HCT116 (cell line): ENCODE results near the gene STMND1. TPM values are rescaled to one million over a fixed set of nuclear protein-coding genes. Genes with fewer than 3 reads are reported as not detected.

Experiments used
- ATAC-seq: fragments of 200-7000 bp; cut with Tn5 transposase; 2 replicates; pipeline ENCODE4 v1.9.1; 2020; ENCODE audit warnings: mild to moderate bottlenecking, moderate library complexity
- BruUV-seq: library from RNA; stranded (reverse); fragments of 400-500 nt; replicated peaks from 2 replicates; lab custom pipeline; 2021; lab: Mats Ljungman, UMichigan
- CTCF ChIA-PET: fragments of 300-600 bp; sonication (Branson Sonifier 250); formaldehyde crosslinking; loops from one replicate; lab custom pipeline; 2021; ENCODE audit warnings: antibody characterized with exemption; lab: Charles Lee
- POLR2A ChIA-PET: fragments of 300-600, 350-600 bp; sonication (Branson Sonifier 250); formaldehyde crosslinking; loops from one replicate; lab custom pipeline; 2021; ENCODE audit warnings: antibody characterized with exemption; lab: Charles Lee
- RAD21 ChIA-PET, 2 experiments: fragments of 300-600 bp; sonication (Branson Sonifier 250); formaldehyde crosslinking; loops; one replicate each; lab custom pipeline; 2023; ENCODE audit warnings: low total read pairs in 2 of 2; ENCODE audit not compliant: uncharacterized antibody in 2 of 2, unreplicated experiment in 2 of 2, low non-redundant PET in 1 of 2; lab: Charles Lee
- DNase-seq: peaks from one replicate; pipeline ENCODE4 v3.0.0-alpha.2; 2010; ENCODE audit warnings: low read depth, low spot score
- H2AFZ ChIP-seq: fragments of 200-600 bp; shearing (Covaris generic), sonication (generic); 2 replicates; pipeline ENCODE4 v1.6.1; 2017; ENCODE audit warnings: low read depth, mixed run types, mixed read lengths, antibody characterized with exemption, low read length; ENCODE audit not compliant: poor library complexity, severe bottlenecking
- H3K27ac ChIP-seq: 2 replicates; pipeline ENCODE4 v1.5.1; 2012; ENCODE audit warnings: low read depth, low read length
- H3K27me3 ChIP-seq: fragments of 200-600 bp; sonication (generic); 2 replicates; pipeline ENCODE4 v1.6.1; 2016; ENCODE audit warnings: mixed run types, low read length, mixed read lengths; ENCODE audit not compliant: insufficient read depth
- H3K36me3 ChIP-seq, 2 experiments: fragments of 200-500 bp in 1 of 2; fragments of 200-600 bp in 1 of 2; sonication (Bioruptor generic) in 1 of 2; sonication (generic) in 1 of 2; 2 replicates each; pipeline versions ENCODE4 v1.5.1 to v1.6.1; 2014 to 2016; ENCODE audit warnings: low read length in 2 of 2, inconsistent platforms in 1 of 2, mixed read lengths in 1 of 2, mixed run types in 1 of 2; ENCODE audit not compliant: insufficient read depth in 2 of 2, control insufficient read depth in 1 of 2
- H3K4me1 ChIP-seq, 2 experiments: fragments of 200-600 bp in 1 of 2; sonication (generic) in 1 of 2; 2 replicates each; pipeline versions ENCODE4 v1.5.1 to v1.6.1; 2012 to 2017; ENCODE audit warnings: low read length in 2 of 2, inconsistent platforms in 1 of 2, mild to moderate bottlenecking in 1 of 2, mixed read lengths in 1 of 2, mixed run types in 1 of 2, moderate library complexity in 1 of 2; ENCODE audit not compliant: insufficient read depth in 2 of 2, control insufficient read depth in 1 of 2
- H3K4me2 ChIP-seq: fragments of 200-600 bp; sonication (generic); 2 replicates; pipeline ENCODE4 v1.6.1; 2017; ENCODE audit warnings: mixed run types, low read length, mixed read lengths
- H3K4me3 ChIP-seq, 2 experiments: fragments of 200-600 bp in 1 of 2; sonication (generic) in 1 of 2; replicated peaks in 1 of 2; 2 replicates each; pipeline ENCODE4 v1.5.1; 2011 to 2016; ENCODE audit warnings: low read length in 2 of 2, control low read depth in 1 of 2, low read depth in 1 of 2, mild to moderate bottlenecking in 1 of 2, mixed read lengths in 1 of 2, mixed run types in 1 of 2
- H3K79me2 ChIP-seq: fragments of 200-600 bp; sonication (generic); 2 replicates; pipeline ENCODE4 v1.6.1; 2017; ENCODE audit warnings: mild to moderate bottlenecking, mixed run types, low read length, moderate library complexity, mixed read lengths; ENCODE audit not compliant: insufficient read depth
- H3K9ac ChIP-seq: fragments of 200-600 bp; sonication (generic); 2 replicates; pipeline ENCODE4 v1.6.1; 2016; ENCODE audit warnings: low read length, mixed read lengths
- H3K9me2 ChIP-seq: fragments of 200-600 bp; sonication (generic), shearing (Covaris generic); 2 replicates; pipeline ENCODE4 v1.6.1; 2017; ENCODE audit warnings: mixed run types, mild to moderate bottlenecking, moderate library complexity; ENCODE audit not compliant: insufficient read depth
- H3K9me3 ChIP-seq, 2 experiments: fragments of 200-500 bp in 1 of 2; fragments of 200-600 bp in 1 of 2; sonication (Bioruptor generic) in 1 of 2; sonication (generic) in 1 of 2; 2 replicates each; pipeline ENCODE4 v1.6.1; 2014 to 2017; ENCODE audit warnings: low read length in 2 of 2, mixed read lengths in 2 of 2, inconsistent platforms in 1 of 2, low read depth in 1 of 2, mild to moderate bottlenecking in 1 of 2, mixed run types in 1 of 2, moderate library complexity in 1 of 2; ENCODE audit not compliant: control insufficient read depth in 1 of 2, insufficient read depth in 1 of 2
- H4K20me1 ChIP-seq: fragments of 200-600 bp; sonication (generic), shearing (Covaris generic); 2 replicates; pipeline ENCODE4 v1.6.1; 2017; ENCODE audit warnings: mixed run types, mild to moderate bottlenecking, moderate library complexity; ENCODE audit not compliant: insufficient read depth
- CBX3 ChIP-seq: IDR thresholded peaks from 2 replicates; pipeline ENCODE4 v1.6.1; 2012; ENCODE audit warnings: low read depth
- CEBPB ChIP-seq: IDR thresholded peaks from 2 replicates; pipeline ENCODE4 v1.6.1; 2012; ENCODE audit warnings: low read depth
- ELF1 ChIP-seq: IDR thresholded peaks from 2 replicates; pipeline ENCODE4 v1.6.1; 2012; ENCODE audit warnings: low read depth, borderline replicate concordance
- EZH2 ChIP-seq: fragments of 200-600 bp; sonication (generic); IDR thresholded peaks from 2 replicates; pipeline ENCODE4 v1.6.1; 2017; ENCODE audit warnings: antibody characterized with exemption, mixed run types
- FOSL1 ChIP-seq: IDR thresholded peaks from 2 replicates; pipeline ENCODE4 v1.6.1; 2012; ENCODE audit warnings: low read depth
- JUND ChIP-seq: IDR thresholded peaks from 2 replicates; pipeline ENCODE4 v1.6.1; 2012
- POLR2A ChIP-seq: IDR thresholded peaks from 2 replicates; pipeline ENCODE4 v1.7.0; 2011; ENCODE audit warnings: borderline replicate concordance; ENCODE audit not compliant: insufficient read depth, insufficient read length; ENCODE audit errors: extremely low read depth
- SRF ChIP-seq: IDR thresholded peaks from 2 replicates; pipeline ENCODE4 v1.6.1; 2012; ENCODE audit warnings: low read depth
- ZFX ChIP-seq: fragments of 450-650 bp; IDR thresholded peaks from 2 replicates; pipeline ENCODE4 v1.6.1; 2017
- intact Hi-C: fragments of 100-400 bp; cut with micrococcal nuclease; formaldehyde crosslinking; loops from 2 replicates; pipeline ENCODE4 v1.10.0; 2022
- total RNA-seq: library from RNA; stranded (reverse); gene quantifications from one replicate; pipeline ENCODE4 v1.2.1, GENCODE V29; 2021; ENCODE audit not compliant: unreplicated experiment
- TF ChIP-seq, protein P1 (sequence below): IDR thresholded peaks from 2 replicates; pipeline ENCODE4 v1.6.1; 2011; ENCODE audit warnings: mild to moderate bottlenecking, low read length, moderate library complexity; ENCODE audit not compliant: insufficient replicate concordance; ENCODE audit errors: extremely low read depth
- TF ChIP-seq, protein P2 (sequence below): IDR thresholded peaks from 2 replicates; pipeline ENCODE4 v1.6.1; 2012
- TF ChIP-seq, protein P3 (sequence below): IDR thresholded peaks from 2 replicates; pipeline ENCODE4 v1.6.1; 2012; ENCODE audit warnings: low read depth
- TF ChIP-seq, protein P4 (sequence below), 3 experiments: fragments of 200-600 bp in 1 of 3; sonication (generic) in 1 of 3; IDR thresholded peaks in 2 of 3; conservative IDR thresholded peaks in 1 of 3; 2 replicates each; pipeline ENCODE4 v1.5.1; 2012 to 2017; ENCODE audit warnings: low read depth in 2 of 3, low read length in 2 of 3, antibody characterized with exemption in 1 of 3, borderline replicate concordance in 1 of 3, control low read depth in 1 of 3, mild to moderate bottlenecking in 1 of 3, mixed read lengths in 1 of 3, mixed run types in 1 of 3, moderate library complexity in 1 of 3; ENCODE audit not compliant: insufficient read depth in 1 of 3

Gene STMND1
- total RNA-seq, 1 experiment from 2014 or later: not detected

DNA sequence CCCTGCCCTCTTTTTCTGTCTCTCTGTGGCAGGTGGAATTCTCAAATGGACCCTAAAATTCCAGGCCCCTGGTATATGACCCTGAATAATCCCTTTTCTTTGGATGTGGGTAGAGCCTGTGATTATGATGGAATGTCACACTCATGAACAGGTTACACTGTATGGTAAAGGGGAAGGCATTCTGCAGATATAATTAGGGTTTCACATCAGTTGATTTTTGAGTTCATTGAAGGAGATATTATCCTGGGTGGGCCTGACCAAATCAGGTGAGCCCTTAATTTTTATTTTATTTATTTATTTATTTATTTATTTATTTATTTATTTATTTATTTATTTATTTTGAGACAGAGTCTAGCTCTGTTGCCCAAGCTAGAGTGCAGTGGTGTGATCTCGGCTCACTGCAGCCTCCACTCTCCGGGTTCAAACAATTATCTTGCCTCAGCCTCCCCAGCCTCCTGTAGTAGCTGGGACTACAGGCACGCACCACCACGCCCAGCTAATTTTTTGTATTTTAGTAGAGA, 13.7 kb upstream of the STMND1 start:
- ChIA-PET CTCF (no interaction called here), RAD21 (no interaction called here), POLR2A (no interaction called here)
- TF ChIP-seq FOSL1 (no peak), CEBPB (no peak), POLR2A (no peak), ELF1 (no peak), CBX3 (no peak), ZFX (no peak), SRF (no peak), JUND (no peak), EZH2 (no peak)
- TF ChIP-seq, protein P1, sequence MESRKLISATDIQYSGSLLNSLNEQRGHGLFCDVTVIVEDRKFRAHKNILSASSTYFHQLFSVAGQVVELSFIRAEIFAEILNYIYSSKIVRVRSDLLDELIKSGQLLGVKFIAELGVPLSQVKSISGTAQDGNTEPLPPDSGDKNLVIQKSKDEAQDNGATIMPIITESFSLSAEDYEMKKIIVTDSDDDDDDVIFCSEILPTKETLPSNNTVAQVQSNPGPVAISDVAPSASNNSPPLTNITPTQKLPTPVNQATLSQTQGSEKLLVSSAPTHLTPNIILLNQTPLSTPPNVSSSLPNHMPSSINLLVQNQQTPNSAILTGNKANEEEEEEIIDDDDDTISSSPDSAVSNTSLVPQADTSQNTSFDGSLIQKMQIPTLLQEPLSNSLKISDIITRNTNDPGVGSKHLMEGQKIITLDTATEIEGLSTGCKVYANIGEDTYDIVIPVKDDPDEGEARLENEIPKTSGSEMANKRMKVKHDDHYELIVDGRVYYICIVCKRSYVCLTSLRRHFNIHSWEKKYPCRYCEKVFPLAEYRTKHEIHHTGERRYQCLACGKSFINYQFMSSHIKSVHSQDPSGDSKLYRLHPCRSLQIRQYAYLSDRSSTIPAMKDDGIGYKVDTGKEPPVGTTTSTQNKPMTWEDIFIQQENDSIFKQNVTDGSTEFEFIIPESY: no peak
- TF ChIP-seq, protein P2, sequence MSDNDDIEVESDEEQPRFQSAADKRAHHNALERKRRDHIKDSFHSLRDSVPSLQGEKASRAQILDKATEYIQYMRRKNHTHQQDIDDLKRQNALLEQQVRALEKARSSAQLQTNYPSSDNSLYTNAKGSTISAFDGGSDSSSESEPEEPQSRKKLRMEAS: no peak
- TF ChIP-seq, protein P3, sequence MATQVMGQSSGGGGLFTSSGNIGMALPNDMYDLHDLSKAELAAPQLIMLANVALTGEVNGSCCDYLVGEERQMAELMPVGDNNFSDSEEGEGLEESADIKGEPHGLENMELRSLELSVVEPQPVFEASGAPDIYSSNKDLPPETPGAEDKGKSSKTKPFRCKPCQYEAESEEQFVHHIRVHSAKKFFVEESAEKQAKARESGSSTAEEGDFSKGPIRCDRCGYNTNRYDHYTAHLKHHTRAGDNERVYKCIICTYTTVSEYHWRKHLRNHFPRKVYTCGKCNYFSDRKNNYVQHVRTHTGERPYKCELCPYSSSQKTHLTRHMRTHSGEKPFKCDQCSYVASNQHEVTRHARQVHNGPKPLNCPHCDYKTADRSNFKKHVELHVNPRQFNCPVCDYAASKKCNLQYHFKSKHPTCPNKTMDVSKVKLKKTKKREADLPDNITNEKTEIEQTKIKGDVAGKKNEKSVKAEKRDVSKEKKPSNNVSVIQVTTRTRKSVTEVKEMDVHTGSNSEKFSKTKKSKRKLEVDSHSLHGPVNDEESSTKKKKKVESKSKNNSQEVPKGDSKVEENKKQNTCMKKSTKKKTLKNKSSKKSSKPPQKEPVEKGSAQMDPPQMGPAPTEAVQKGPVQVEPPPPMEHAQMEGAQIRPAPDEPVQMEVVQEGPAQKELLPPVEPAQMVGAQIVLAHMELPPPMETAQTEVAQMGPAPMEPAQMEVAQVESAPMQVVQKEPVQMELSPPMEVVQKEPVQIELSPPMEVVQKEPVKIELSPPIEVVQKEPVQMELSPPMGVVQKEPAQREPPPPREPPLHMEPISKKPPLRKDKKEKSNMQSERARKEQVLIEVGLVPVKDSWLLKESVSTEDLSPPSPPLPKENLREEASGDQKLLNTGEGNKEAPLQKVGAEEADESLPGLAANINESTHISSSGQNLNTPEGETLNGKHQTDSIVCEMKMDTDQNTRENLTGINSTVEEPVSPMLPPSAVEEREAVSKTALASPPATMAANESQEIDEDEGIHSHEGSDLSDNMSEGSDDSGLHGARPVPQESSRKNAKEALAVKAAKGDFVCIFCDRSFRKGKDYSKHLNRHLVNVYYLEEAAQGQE: no peak
- TF ChIP-seq, protein P4, sequence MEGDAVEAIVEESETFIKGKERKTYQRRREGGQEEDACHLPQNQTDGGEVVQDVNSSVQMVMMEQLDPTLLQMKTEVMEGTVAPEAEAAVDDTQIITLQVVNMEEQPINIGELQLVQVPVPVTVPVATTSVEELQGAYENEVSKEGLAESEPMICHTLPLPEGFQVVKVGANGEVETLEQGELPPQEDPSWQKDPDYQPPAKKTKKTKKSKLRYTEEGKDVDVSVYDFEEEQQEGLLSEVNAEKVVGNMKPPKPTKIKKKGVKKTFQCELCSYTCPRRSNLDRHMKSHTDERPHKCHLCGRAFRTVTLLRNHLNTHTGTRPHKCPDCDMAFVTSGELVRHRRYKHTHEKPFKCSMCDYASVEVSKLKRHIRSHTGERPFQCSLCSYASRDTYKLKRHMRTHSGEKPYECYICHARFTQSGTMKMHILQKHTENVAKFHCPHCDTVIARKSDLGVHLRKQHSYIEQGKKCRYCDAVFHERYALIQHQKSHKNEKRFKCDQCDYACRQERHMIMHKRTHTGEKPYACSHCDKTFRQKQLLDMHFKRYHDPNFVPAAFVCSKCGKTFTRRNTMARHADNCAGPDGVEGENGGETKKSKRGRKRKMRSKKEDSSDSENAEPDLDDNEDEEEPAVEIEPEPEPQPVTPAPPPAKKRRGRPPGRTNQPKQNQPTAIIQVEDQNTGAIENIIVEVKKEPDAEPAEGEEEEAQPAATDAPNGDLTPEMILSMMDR (IDR thresholded peaks at IDR 0.05 in 2 of 3, conservative IDR thresholded peaks at IDR 0.05 in 1 of 3; ENCODE audit: borderline replicate concordance in 1 of 3, insufficient read depth in 1 of 3, low read depth in 2 of 3, low read length in 2 of 3): no peak
- Histone ChIP-seq H2AFZ (no peak overlapping the region), H3K27ac (no peak overlapping the region), H3K9me3 (no peaks in the 10 kb centered on the region), H3K4me2 (no peak overlapping the region), H3K9me2 (no peaks in the 10 kb centered on the region), H3K4me3 (no peak overlapping the region), H3K4me1 (peaks cover 0 to 4% of the 10 kb centered on the region in 2 experiments; a peak in 1 of 4 replicates), H3K27me3 (no peaks in the 10 kb centered on the region), H3K79me2 (no peaks in the 10 kb centered on the region), H3K9ac (no peak overlapping the region), H4K20me1 (no peaks in the 10 kb centered on the region), H3K36me3 (no peaks in the 10 kb centered on the region)
- intact Hi-C loops: loop anchor here (5.0 kb wide), 2 partner anchors 326 to 581 kb away; partner anchors contain the start of gene ATXN1
- BruUV-seq: no TSS peak
- DNase-seq (no peak), ATAC-seq (no peak)
